ENCODE measurements around the gene PTPRN2. TPM values are rescaled to one million over a fixed set of nuclear protein-coding genes. Genes with fewer than 3 reads are reported as not detected.

The PTPRN2 gene
- total and polyA plus RNA-seq, 9 of the 15 experiments (the other 6 are each of a cell fraction or from before 2014, with no cell fraction given) = not detected

DNA sequence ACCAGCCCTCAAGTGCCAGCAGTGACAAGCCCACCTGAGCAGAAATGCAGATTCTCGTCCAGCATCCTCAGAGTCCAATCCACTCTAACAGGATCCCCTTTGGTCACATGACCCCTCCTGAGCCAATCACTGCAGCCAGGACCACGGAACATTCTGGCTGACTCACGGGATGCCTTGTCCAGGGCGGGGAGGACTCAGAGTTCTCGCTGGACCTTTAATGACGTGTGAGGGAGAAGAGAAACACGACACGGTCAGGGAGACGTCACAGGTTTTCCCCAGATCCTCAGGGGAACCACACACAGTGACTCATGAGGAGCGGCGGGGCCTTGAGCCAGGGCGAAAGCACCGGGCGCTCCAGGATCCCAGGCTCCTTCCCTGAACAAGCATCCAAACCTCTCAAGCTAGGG lies 155.7 kb downstream of the PTPRN2 start (continued):
- TF ChIP-seq TOE1 (IDR thresholded peaks at IDR 0.05; ENCODE audit: borderline replicate concordance) = peak; percentile 88
- TF ChIP-seq TOE1 (CRISPR knock-in tag; IDR thresholded peaks at IDR 0.05; ENCODE audit: borderline replicate concordance, low read depth) = no peak
- TF ChIP-seq ILK (tag; IDR thresholded peaks at IDR 0.05; ENCODE audit: borderline replicate concordance, low read depth) = no peak
- TF ChIP-seq HNRNPUL1 (IDR thresholded peaks at IDR 0.05; ENCODE audit: low read length) = no peak
- TF ChIP-seq, protein P1, sequence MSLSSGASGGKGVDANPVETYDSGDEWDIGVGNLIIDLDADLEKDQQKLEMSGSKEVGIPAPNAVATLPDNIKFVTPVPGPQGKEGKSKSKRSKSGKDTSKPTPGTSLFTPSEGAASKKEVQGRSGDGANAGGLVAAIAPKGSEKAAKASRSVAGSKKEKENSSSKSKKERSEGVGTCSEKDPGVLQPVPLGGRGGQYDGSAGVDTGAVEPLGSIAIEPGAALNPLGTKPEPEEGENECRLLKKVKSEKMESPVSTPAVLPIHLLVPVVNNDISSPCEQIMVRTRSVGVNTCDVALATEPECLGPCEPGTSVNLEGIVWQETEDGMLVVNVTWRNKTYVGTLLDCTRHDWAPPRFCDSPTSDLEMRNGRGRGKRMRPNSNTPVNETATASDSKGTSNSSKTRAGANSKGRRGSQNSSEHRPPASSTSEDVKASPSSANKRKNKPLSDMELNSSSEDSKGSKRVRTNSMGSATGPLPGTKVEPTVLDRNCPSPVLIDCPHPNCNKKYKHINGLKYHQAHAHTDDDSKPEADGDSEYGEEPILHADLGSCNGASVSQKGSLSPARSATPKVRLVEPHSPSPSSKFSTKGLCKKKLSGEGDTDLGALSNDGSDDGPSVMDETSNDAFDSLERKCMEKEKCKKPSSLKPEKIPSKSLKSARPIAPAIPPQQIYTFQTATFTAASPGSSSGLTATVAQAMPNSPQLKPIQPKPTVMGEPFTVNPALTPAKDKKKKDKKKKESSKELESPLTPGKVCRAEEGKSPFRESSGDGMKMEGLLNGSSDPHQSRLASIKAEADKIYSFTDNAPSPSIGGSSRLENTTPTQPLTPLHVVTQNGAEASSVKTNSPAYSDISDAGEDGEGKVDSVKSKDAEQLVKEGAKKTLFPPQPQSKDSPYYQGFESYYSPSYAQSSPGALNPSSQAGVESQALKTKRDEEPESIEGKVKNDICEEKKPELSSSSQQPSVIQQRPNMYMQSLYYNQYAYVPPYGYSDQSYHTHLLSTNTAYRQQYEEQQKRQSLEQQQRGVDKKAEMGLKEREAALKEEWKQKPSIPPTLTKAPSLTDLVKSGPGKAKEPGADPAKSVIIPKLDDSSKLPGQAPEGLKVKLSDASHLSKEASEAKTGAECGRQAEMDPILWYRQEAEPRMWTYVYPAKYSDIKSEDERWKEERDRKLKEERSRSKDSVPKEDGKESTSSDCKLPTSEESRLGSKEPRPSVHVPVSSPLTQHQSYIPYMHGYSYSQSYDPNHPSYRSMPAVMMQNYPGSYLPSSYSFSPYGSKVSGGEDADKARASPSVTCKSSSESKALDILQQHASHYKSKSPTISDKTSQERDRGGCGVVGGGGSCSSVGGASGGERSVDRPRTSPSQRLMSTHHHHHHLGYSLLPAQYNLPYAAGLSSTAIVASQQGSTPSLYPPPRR (CRISPR knock-in tag; IDR thresholded peaks at IDR 0.05; ENCODE audit: borderline replicate concordance) = no peak
- peak; percentile 88 for TF ChIP-seq RAD51 (IDR thresholded peaks at IDR 0.05; ENCODE audit: borderline replicate concordance, low read depth)
